PC-9 (cell line): ENCODE data around the gene ZNF618. TPM values are rescaled to one million over a fixed set of nuclear protein-coding genes. Genes with fewer than 3 reads are reported as not detected.

Experiments
- BruUV-seq: library from RNA; stranded (reverse); fragments of 400-500 nt; replicated peaks from 2 replicates; lab custom pipeline; 2021; lab: Mats Ljungman, UMichigan
- CTCF ChIA-PET: fragments of 300-600 bp; sonication (Branson Sonifier 250); formaldehyde crosslinking; loops from one replicate; lab custom pipeline; 2022; ENCODE audit warnings: antibody characterized with exemption; lab: Charles Lee
- POLR2A ChIA-PET: fragments of 300-600 bp; sonication (Branson Sonifier 250); formaldehyde crosslinking; loops from one replicate; lab custom pipeline; 2022; ENCODE audit warnings: antibody characterized with exemption; ENCODE audit not compliant: unreplicated experiment; lab: Charles Lee
- DNase-seq, 2 experiments: peaks; one replicate each; pipeline versions ENCODE4 v3.0.0 to v3.0.0-alpha.2; 2015 to 2022; ENCODE audit warnings: mixed read lengths in 1 of 2
- H2AFZ ChIP-seq: fragments of 200-600 bp; sonication (generic); 2 replicates; pipeline ENCODE4 v1.8.1; 2017; ENCODE audit warnings: antibody characterized with exemption
- H3F3A ChIP-seq: fragments of 200-600 bp; sonication (generic); 2 replicates; pipeline ENCODE4 v1.8.1; 2017; ENCODE audit warnings: antibody characterized with exemption, mild to moderate bottlenecking, low read depth; ENCODE audit not compliant: insufficient read depth
- H3K27ac ChIP-seq: fragments of 200-600 bp; sonication (generic); 2 replicates; pipeline ENCODE4 v1.6.1; 2016; ENCODE audit warnings: mixed run types
- H3K27me3 ChIP-seq: fragments of 200-600 bp; sonication (generic); 2 replicates; pipeline ENCODE4 v1.6.1; 2016; ENCODE audit warnings: low read depth, mixed run types; ENCODE audit not compliant: insufficient read depth
- H3K36me3 ChIP-seq: fragments of 200-600 bp; sonication (generic); 2 replicates; pipeline ENCODE4 v1.6.1; 2016; ENCODE audit warnings: low read depth, mixed run types
- H3K4me1 ChIP-seq: fragments of 200-600 bp; sonication (generic); replicated peaks from 2 replicates; pipeline ENCODE4 v1.6.1; 2016; ENCODE audit warnings: mixed run types; ENCODE audit not compliant: insufficient read depth
- H3K4me2 ChIP-seq: fragments of 200-600 bp; sonication (generic); 2 replicates; pipeline ENCODE4 v1.6.1; 2017; ENCODE audit warnings: mixed run types
- H3K4me3 ChIP-seq: fragments of 200-600 bp; sonication (generic); 2 replicates; pipeline ENCODE4 v1.6.1; 2016; ENCODE audit warnings: mixed run types
- H3K79me2 ChIP-seq: fragments of 200-600 bp; sonication (generic); 2 replicates; pipeline ENCODE4 v1.6.1; 2017; ENCODE audit warnings: low read depth, mixed run types
- H3K9me2 ChIP-seq: fragments of 200-600 bp; sonication (generic); 2 replicates; pipeline ENCODE4 v1.8.1; 2017; ENCODE audit warnings: mild to moderate bottlenecking; ENCODE audit not compliant: insufficient read depth
- H3K9me3 ChIP-seq: fragments of 200-600 bp; sonication (generic); 2 replicates; pipeline ENCODE4 v1.8.1; 2016; ENCODE audit warnings: low read depth; ENCODE audit not compliant: insufficient read depth
- H4K20me1 ChIP-seq: fragments of 200-600 bp; sonication (generic); 2 replicates; pipeline ENCODE4 v1.8.1; 2017; ENCODE audit not compliant: insufficient read depth
- CTCF ChIP-seq: fragments of 200-600 bp; sonication (generic); conservative IDR thresholded peaks from 2 replicates; pipeline ENCODE4 v1.6.1; 2017; ENCODE audit warnings: mixed run types, antibody characterized with exemption, mild to moderate bottlenecking, moderate library complexity
- EZH2 ChIP-seq: fragments of 200-600 bp; sonication (generic); IDR thresholded peaks from 2 replicates; pipeline ENCODE4 v1.8.0; 2017; ENCODE audit warnings: antibody characterized with exemption, low read depth
- intact Hi-C: fragments of 100-400 bp; cut with micrococcal nuclease; formaldehyde crosslinking; loops from one replicate; pipeline ENCODE4 v1.10.0; 2022; ENCODE audit not compliant: unreplicated experiment
- total RNA-seq: library from RNA; stranded (reverse); gene quantifications from 2 replicates; pipeline ENCODE4 v1.2.3, GENCODE V29; 2021

ZNF618 gene
- total RNA-seq, 1 experiment from 2014 or later = 0.20 TPM

- no peaks in the 10 kb centered on the region for H4K20me1 ChIP-seq
- no peak overlapping the region for H3K4me3 ChIP-seq
- H3K79me2 ChIP-seq = no peaks in the 10 kb centered on the region
- no peaks in the 10 kb centered on the region for H3K4me1 ChIP-seq
- CTCF ChIA-PET = no interaction called here
- POLR2A ChIA-PET = no interaction called here
- TF ChIP-seq EZH2 = no peak
- no peak for TF ChIP-seq CTCF
- H3K27ac ChIP-seq = no peak overlapping the region
- peaks cover 93% of the 10 kb centered on the region for H3K27me3 ChIP-seq
- H3K9me3 ChIP-seq = no peaks in the 10 kb centered on the region
- no peaks in the 10 kb centered on the region for H3K36me3 ChIP-seq
- no TSS peak for BruUV-seq
- no peak for DNase-seq
- no peaks in the 10 kb centered on the region for H3F3A ChIP-seq
- no peak overlapping the region for H3K4me2 ChIP-seq
- H3K9me2 ChIP-seq = no peaks in the 10 kb centered on the region
- no peak overlapping the region for H2AFZ ChIP-seq
- intact Hi-C loops = no loop called here
Measured at GRCh38 chr9:113916931-113917330, 40.8 kb downstream of the ZNF618 start.

- Histone ChIP-seq H3K4me1 (no peaks in the 10 kb centered on the region), H3K36me3 (no peaks in the 10 kb centered on the region), H3F3A (no peaks in the 10 kb centered on the region), H3K27me3 (peaks cover 89% of the 10 kb centered on the region), H3K27ac (no peak overlapping the region), H3K9me3 (no peaks in the 10 kb centered on the region), H3K4me3 (no peak overlapping the region), H3K79me2 (no peaks in the 10 kb centered on the region), H2AFZ (no peak overlapping the region), H3K4me2 (no peak overlapping the region), H3K9me2 (no peaks in the 10 kb centered on the region), H4K20me1 (no peaks in the 10 kb centered on the region)
- no peak for DNase-seq
- no TSS peak for BruUV-seq
- intact Hi-C loops = no loop called here
- CTCF ChIA-PET = no interaction called here
- TF ChIP-seq CTCF (no peak), EZH2 (no peak)
- POLR2A ChIA-PET = no interaction called here
Measured at GRCh38 chr9:113918697-113919350, 42.7 kb downstream of the ZNF618 start.

GRCh38 chr9:113919382-113919781 lies 43.3 kb downstream of the ZNF618 start:
- no peaks in the 10 kb centered on the region for H4K20me1 ChIP-seq
- no peaks in the 10 kb centered on the region for H3F3A ChIP-seq
- no TSS peak for BruUV-seq
- H3K36me3 ChIP-seq = no peaks in the 10 kb centered on the region
- no peak overlapping the region for H3K27ac ChIP-seq
- ChIA-PET CTCF (no interaction called here), POLR2A (no interaction called here)
- no peaks in the 10 kb centered on the region for H3K4me1 ChIP-seq
- H2AFZ ChIP-seq = no peak overlapping the region
- no peak overlapping the region for H3K4me2 ChIP-seq
- H3K79me2 ChIP-seq = no peaks in the 10 kb centered on the region
- no peak for DNase-seq
- no peak for TF ChIP-seq EZH2
- intact Hi-C loops = no loop called here
- H3K27me3 ChIP-seq = peaks cover 85% of the 10 kb centered on the region
- no peak overlapping the region for H3K4me3 ChIP-seq
- H3K9me2 ChIP-seq = no peaks in the 10 kb centered on the region
- H3K9me3 ChIP-seq = no peaks in the 10 kb centered on the region

GRCh38 chr9:113919871-113920270 lies 43.8 kb downstream of the ZNF618 start:
- no peaks in the 10 kb centered on the region for H3K79me2 ChIP-seq

More at GRCh38 chr9:113919871-113920270, 43.8 kb downstream of the ZNF618 start:
- H3K4me1 ChIP-seq = no peaks in the 10 kb centered on the region
- H4K20me1 ChIP-seq = no peaks in the 10 kb centered on the region
- no peaks in the 10 kb centered on the region for H3K36me3 ChIP-seq
- peaks cover 80% of the 10 kb centered on the region for H3K27me3 ChIP-seq
- no peak overlapping the region for H2AFZ ChIP-seq
- intact Hi-C loops = no loop called here
- DNase-seq = no peak
- H3K4me3 ChIP-seq = no peak overlapping the region
- H3K9me2 ChIP-seq = no peaks in the 10 kb centered on the region
- H3K27ac ChIP-seq = no peak overlapping the region
- H3K4me2 ChIP-seq = no peak overlapping the region
- POLR2A ChIA-PET = no interaction called here
- CTCF ChIA-PET = no interaction called here
- TF ChIP-seq CTCF = no peak
- TF ChIP-seq EZH2 = no peak
- H3K9me3 ChIP-seq = no peaks in the 10 kb centered on the region
- BruUV-seq = no TSS peak
- no peaks in the 10 kb centered on the region for H3F3A ChIP-seq
